ENCODE results near the gene PRDX5. TPM values are rescaled to one million over a fixed set of nuclear protein-coding genes. Genes with fewer than 3 reads are reported as not detected.

PRDX5 gene
- total RNA-seq, 1 experiment from 2014 or later: 341 TPM

DNA sequence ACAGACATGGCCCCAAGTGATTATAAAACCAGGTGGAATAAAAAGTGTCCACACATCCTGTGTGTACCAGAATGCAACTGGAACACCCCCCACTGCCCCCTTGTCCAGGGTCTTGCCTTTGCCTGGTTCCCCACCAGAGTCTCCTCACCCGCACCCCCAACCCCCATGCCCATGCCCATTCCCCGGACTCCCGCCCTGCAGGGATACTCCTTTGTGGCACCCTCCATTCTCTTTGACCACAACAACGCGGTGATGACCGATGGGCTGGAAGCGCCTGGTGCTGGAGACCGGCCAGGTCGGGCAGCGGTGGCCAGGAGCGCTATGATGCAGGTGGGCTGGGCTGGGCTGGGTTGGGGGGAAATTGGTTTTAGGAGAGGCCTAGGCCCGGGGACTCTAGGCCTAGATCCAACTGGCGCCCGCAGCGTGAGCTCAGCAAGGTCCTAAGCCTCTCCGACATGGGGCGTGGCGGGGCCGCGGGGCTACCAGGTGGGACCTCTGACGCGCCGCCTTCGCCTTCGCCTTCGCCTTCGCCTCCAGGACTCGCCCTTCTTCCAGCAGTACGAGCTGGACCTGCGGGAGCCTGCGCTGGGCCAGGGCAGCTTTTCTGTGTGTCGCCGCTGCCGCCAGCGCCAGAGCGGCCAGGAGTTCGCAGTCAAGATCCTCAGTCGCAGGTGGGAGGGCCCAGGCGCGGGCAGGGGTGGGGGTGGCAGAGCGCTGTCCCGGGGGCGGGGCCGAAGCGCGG lies 50.2 kb downstream of the PRDX5 start:
- in situ Hi-C loops (cut with HindIII; ENCODE audit: low pct_unique_long_range_greater_than_20kb, low sequenced_read_pairs): no loop called here
- no peak for DNase-seq (ENCODE audit: low read depth)

DNA sequence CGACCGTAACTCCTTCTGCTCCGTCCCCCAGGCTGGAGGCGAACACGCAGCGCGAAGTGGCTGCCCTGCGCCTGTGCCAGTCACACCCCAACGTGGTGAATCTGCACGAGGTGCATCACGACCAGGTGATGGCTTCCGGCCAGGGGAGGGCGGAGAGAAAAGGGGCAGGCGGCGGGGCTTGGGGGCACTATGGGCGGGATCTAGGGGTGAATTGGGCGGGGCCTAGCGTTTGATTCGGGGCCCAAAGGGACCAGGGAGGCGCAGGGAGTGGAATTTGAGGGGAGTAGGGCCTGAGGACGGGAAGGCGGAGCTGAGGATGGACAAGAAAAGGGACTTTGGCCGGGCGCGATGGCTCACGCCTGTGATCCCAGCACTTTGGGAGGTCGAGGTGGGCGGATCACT lies 50.8 kb downstream of the PRDX5 start:
- in situ Hi-C loops (cut with HindIII; ENCODE audit: low pct_unique_long_range_greater_than_20kb, low sequenced_read_pairs): no loop called here
- DNase-seq (ENCODE audit: low read depth): no peak

DNA sequence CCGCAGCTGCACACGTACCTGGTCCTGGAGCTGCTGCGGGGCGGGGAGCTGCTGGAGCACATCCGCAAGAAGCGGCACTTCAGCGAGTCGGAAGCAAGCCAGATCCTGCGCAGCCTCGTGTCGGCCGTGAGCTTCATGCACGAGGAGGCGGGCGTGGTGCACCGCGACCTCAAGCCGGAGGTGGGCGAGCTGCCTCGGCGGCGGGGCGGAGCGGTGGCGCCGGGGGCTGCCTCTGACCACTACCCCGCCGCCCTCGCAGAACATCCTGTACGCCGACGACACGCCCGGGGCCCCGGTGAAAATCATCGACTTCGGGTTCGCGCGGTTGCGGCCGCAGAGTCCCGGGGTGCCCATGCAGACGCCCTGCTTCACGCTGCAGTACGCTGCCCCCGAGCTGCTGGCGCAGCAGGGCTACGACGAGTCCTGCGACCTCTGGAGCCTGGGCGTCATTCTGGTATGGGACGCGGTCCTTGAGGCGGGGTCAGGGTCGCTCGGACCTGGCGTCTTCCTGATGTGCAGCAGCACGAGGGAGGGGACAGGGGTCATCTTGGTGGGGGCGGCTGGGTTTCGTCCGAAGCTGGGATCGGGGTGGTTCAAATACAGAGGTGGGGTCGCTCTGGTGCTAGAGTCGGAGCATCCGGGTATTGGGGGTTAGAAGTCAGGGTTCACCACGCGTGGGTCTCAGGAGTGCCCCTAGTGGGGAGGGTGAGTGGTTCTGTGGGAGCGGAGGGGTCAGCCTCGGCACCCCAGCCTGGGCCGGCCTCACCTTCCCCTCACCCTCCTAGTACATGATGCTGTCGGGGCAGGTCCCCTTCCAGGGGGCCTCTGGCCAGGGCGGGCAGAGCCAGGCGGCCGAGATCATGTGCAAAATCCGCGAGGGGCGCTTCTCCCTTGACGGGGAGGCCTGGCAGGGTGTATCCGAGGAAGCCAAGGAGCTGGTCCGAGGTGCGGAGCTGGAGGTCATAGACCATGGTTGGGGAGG lies 51.8 kb downstream of the PRDX5 start:
- no peak for DNase-seq (ENCODE audit: low read depth)
- in situ Hi-C loops (cut with HindIII; ENCODE audit: low pct_unique_long_range_greater_than_20kb, low sequenced_read_pairs): no loop called here

DNA sequence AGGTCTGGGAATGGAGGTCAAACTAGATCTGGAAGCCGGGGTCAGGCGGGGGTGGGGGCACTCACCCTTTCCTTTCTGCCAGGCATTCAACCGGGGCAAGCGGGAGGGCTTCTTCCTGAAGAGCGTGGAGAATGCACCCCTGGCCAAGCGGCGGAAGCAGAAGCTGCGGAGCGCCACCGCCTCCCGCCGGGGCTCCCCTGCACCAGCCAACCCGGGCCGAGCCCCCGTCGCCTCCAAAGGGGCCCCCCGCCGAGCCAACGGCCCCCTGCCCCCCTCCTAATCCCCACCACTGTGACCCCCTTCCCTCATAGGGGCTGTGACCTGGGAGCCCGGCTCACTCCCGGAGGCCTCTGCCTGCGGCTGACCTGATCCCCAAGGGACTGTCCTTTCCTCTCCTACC lies 53.3 kb downstream of the PRDX5 start:
- DNase-seq (ENCODE audit: low read depth): no peak
- in situ Hi-C loops (cut with HindIII; ENCODE audit: low pct_unique_long_range_greater_than_20kb, low sequenced_read_pairs): no loop called here

Other genes with a start within 250 kb of the PRDX5 start
- 38.9 and 42.9 TPM in 2 replicates for gene MACROD1, start 152.0 kb upstream of the PRDX5 start, total RNA-seq (2014; rRNA removed; shearing (Covaris generic); ENCODE audit: low replicate concordance)
- gene STIP1, start 131.9 kb upstream of the PRDX5 start, total RNA-seq (2014; rRNA removed; shearing (Covaris generic); ENCODE audit: low replicate concordance): 134 and 157 TPM in 2 replicates
- gene FERMT3, start 111.4 kb upstream of the PRDX5 start, total RNA-seq (2014; rRNA removed; shearing (Covaris generic); ENCODE audit: low replicate concordance): 0.64 TPM in 1 of 2 replicates, not detected in the other
- gene TRPT1, start 91.9 kb upstream of the PRDX5 start, total RNA-seq (2014; rRNA removed; shearing (Covaris generic); ENCODE audit: low replicate concordance): 39.1 and 72.3 TPM in 2 replicates
- 25.1 and 31.4 TPM in 2 replicates for gene NUDT22, start 91.8 kb upstream of the PRDX5 start, total RNA-seq (2014; rRNA removed; shearing (Covaris generic); ENCODE audit: low replicate concordance)
- gene DNAJC4, start 87.6 kb upstream of the PRDX5 start, total RNA-seq (2014; rRNA removed; shearing (Covaris generic); ENCODE audit: low replicate concordance): 14.2 and 30.3 TPM in 2 replicates
- gene VEGFB, start 83.5 kb upstream of the PRDX5 start, total RNA-seq (2014; rRNA removed; shearing (Covaris generic); ENCODE audit: low replicate concordance): 52.8 and 66.2 TPM in 2 replicates
- gene FKBP2, start 77.0 kb upstream of the PRDX5 start, total RNA-seq (2014; rRNA removed; shearing (Covaris generic); ENCODE audit: low replicate concordance): 24.2 and 46.1 TPM in 2 replicates
- 413 and 431 TPM in 2 replicates for gene PPP1R14B, start 71.2 kb upstream of the PRDX5 start, total RNA-seq (2014; rRNA removed; shearing (Covaris generic); ENCODE audit: low replicate concordance)
- 16.5 and 18.6 TPM in 2 replicates for gene PLCB3, start 66.6 kb upstream of the PRDX5 start, total RNA-seq (2014; rRNA removed; shearing (Covaris generic); ENCODE audit: low replicate concordance)
- gene BAD, start 33.5 kb upstream of the PRDX5 start, total RNA-seq (2014; rRNA removed; shearing (Covaris generic); ENCODE audit: low replicate concordance): 122 and 141 TPM in 2 replicates
- 9.6 and 31.9 TPM in 2 replicates for gene GPR137, start 32.3 kb upstream of the PRDX5 start, total RNA-seq (2014; rRNA removed; shearing (Covaris generic); ENCODE audit: low replicate concordance)
- gene KCNK4, start 26.8 kb upstream of the PRDX5 start, total RNA-seq (2014; rRNA removed; shearing (Covaris generic); ENCODE audit: low replicate concordance): not detected in 2 replicates
- gene CATSPERZ, start 17.8 kb upstream of the PRDX5 start, total RNA-seq (2014; rRNA removed; shearing (Covaris generic); ENCODE audit: low replicate concordance): not detected in 2 replicates
- gene ESRRA, start 12.6 kb upstream of the PRDX5 start, total RNA-seq (2014; rRNA removed; shearing (Covaris generic); ENCODE audit: low replicate concordance): 38.8 and 48.7 TPM in 2 replicates
- 494 and 562 TPM in 2 replicates for gene TRMT112, start 562 bp upstream of the PRDX5 start, total RNA-seq (2014; rRNA removed; shearing (Covaris generic); ENCODE audit: low replicate concordance)
- gene CCDC88B, start 22.1 kb downstream of the PRDX5 start, total RNA-seq (2014; rRNA removed; shearing (Covaris generic); ENCODE audit: low replicate concordance): 1.3 and 4.9 TPM in 2 replicates
- gene RPS6KA4, start 41.0 kb downstream of the PRDX5 start, total RNA-seq (2014; rRNA removed; shearing (Covaris generic); ENCODE audit: low replicate concordance): 39.0 and 59.4 TPM in 2 replicates
- 0.09 and 0.81 TPM in 2 replicates for gene SLC22A11, start 237.8 kb downstream of the PRDX5 start, total RNA-seq (2014; rRNA removed; shearing (Covaris generic); ENCODE audit: low replicate concordance)

Data from Caki2 (cell line).